Cardiac muscle cell (in vitro differentiated cells and primary cell): ENCODE results near the gene ROR2. TPM values are rescaled to one million over a fixed set of nuclear protein-coding genes. Genes with fewer than 3 reads are reported as not detected.

Experiments used
- DNase-seq, 2 donors: peaks; one replicate each; pipeline versions ENCODE4 v3.0.0 to v3.0.0-alpha.2; 2010 to 2017; ENCODE audit warnings: low read depth in 1 of 2, low spot score in 1 of 2
- H3K27ac ChIP-seq: fragments of 200-600 bp; sonication (generic); 2 replicates; pipeline ENCODE4 v1.5.1; 2016
- H3K27me3 ChIP-seq: fragments of 200-600 bp; sonication (generic); 2 replicates; pipeline ENCODE4 v1.6.0; 2016; ENCODE audit warnings: control low read depth
- H3K36me3 ChIP-seq: fragments of 200-600 bp; sonication (generic); 2 replicates; pipeline ENCODE4 v1.5.1; 2016; ENCODE audit warnings: control low read depth
- H3K4me1 ChIP-seq: fragments of 200-600 bp; sonication (generic); 2 replicates; pipeline ENCODE4 v1.8.1; 2017; ENCODE audit warnings: low read depth, mild to moderate bottlenecking, mixed run types
- H3K4me3 ChIP-seq: fragments of 200-600 bp; sonication (generic); 2 replicates; pipeline ENCODE4 v1.5.1; 2016; ENCODE audit warnings: mild to moderate bottlenecking
- H3K9me3 ChIP-seq: fragments of 200-600 bp; sonication (generic); 2 replicates; pipeline ENCODE4 v1.5.1; 2017; ENCODE audit warnings: low read depth, mild to moderate bottlenecking, control low read depth
- polyA plus RNA-seq: library from polyadenylated mRNA; unstranded; fragments of >200 nt; fragmentation: Nextera tagmentation; extraction: Ambion mirVana; gene quantifications from 2 replicates; pipeline ENCODE4 v1.2.1, GENCODE V29; 2016
- total RNA-seq: library from RNA; depleted of rRNA; stranded (reverse); fragments of >200 nt; gene quantifications from 2 replicates; pipeline ENCODE4 v1.2.3, GENCODE V29; 2016
- TF ChIP-seq, protein P1 (sequence below): IDR thresholded peaks from 2 replicates; pipeline ENCODE4 v1.5.1; 2012; ENCODE audit warnings: low read depth, mild to moderate bottlenecking, low read length

Gene ROR2
- total and polyA plus RNA-seq, 2 experiments from 2014 or later, result 21.5 to 38.6 TPM

DNA sequence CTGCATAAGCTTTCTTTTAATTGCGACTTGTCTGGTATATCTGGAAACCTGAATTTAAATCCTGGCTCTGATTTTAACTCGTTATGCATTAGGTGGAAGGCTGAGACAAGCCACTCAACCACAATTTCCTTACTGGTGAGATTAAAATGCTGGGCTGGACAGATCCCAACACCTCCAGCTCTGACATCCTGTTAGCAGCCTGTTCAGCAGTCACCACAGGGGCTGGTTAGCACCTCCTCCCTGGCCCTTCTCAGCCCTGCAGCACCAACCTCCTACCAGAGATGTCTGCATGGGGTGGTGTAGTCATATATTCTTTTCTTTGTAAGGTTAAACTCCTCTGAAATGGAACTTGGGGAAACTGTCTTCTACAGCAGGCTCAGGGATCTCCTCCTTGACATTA, 369.9 kb downstream of the ROR2 start:
- H3K27ac ChIP-seq, result no peak overlapping the region
- TF ChIP-seq, protein P1, sequence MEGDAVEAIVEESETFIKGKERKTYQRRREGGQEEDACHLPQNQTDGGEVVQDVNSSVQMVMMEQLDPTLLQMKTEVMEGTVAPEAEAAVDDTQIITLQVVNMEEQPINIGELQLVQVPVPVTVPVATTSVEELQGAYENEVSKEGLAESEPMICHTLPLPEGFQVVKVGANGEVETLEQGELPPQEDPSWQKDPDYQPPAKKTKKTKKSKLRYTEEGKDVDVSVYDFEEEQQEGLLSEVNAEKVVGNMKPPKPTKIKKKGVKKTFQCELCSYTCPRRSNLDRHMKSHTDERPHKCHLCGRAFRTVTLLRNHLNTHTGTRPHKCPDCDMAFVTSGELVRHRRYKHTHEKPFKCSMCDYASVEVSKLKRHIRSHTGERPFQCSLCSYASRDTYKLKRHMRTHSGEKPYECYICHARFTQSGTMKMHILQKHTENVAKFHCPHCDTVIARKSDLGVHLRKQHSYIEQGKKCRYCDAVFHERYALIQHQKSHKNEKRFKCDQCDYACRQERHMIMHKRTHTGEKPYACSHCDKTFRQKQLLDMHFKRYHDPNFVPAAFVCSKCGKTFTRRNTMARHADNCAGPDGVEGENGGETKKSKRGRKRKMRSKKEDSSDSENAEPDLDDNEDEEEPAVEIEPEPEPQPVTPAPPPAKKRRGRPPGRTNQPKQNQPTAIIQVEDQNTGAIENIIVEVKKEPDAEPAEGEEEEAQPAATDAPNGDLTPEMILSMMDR, result no peak
- peaks cover 4% of the 10 kb centered on the region for H3K4me1 ChIP-seq
- H3K27me3 ChIP-seq, result no peaks in the 10 kb centered on the region
- no peaks in the 10 kb centered on the region for H3K9me3 ChIP-seq
- no peaks in the 10 kb centered on the region for H3K36me3 ChIP-seq
- peak; percentile 63 to 80 for DNase-seq
- no peak overlapping the region for H3K4me3 ChIP-seq

DNA sequence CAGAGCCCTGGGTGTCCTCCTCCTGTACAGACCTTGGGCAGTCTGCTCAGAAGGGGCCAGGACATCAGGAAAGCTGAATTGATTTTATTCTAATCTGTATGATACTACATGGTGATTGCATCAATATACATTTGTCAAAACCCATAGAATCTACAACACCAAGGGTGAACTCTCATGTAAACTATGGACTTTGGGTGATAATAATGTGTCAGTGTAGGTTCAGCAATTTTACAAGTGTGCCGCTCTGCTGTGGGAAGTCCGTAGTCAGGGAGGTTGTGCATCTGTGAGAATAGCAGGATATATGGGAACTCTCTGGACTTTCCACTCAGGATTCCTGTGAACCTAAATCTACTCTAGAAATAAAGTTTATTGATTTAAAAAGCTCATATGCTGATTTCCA, 371.1 kb downstream of the ROR2 start:
- Histone ChIP-seq H3K36me3 (no peaks in the 10 kb centered on the region), H3K4me3 (no peak overlapping the region), H3K4me1 (peaks cover 4% of the 10 kb centered on the region), H3K27ac (no peak overlapping the region), H3K9me3 (no peaks in the 10 kb centered on the region), H3K27me3 (no peaks in the 10 kb centered on the region)
- TF ChIP-seq, protein P1, result no peak
- DNase-seq, result no peak

DNA sequence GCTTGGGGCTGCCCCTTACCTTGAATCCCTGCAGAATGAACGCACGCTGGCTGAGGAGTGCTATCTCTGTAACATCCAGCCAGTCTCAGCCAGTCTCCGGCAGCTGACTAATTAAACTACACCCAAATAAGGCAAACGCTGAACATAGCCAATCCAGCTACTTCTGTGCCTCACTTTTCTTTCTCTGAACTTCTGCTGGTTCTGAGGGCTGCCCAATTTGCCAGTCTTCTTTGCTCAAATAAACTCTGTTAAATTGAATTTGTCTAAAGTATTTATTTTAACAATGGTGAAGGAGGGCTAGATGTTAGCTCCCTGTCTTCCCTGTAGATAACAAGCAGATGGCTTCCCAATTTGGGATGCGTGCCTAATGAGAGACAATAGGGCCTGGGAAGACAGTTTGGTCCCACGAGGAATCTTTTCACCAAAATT, 372.4 kb downstream of the ROR2 start:
- Histone ChIP-seq H3K4me1 (peaks cover 4% of the 10 kb centered on the region), H3K27me3 (no peaks in the 10 kb centered on the region), H3K4me3 (no peak overlapping the region), H3K9me3 (no peaks in the 10 kb centered on the region), H3K27ac (no peak overlapping the region), H3K36me3 (no peaks in the 10 kb centered on the region)
- peak; percentile 16 to 55 for DNase-seq
- TF ChIP-seq, protein P1, result no peak

DNA sequence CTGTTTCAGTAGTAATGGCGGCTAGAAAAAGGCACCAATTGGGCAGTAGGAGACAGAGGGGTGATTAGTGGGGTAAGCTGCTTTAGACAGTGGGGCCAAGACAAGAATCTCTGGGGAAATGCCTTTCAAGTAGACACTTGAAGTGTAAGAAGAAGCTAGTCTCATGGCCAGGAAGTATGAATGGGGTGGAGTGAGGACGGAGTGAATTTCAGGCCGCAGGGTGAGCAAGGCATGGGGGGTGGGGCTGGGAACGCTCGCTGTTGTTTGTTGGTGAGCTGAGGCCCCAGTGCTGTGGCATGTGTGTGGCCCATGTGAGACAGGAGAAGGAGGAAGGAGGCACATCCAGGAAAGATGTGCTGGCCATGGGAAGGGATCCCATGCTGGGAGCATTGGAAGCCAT, 377.2 kb downstream of the ROR2 start:
- Histone ChIP-seq H3K27me3 (no peaks in the 10 kb centered on the region), H3K36me3 (no peaks in the 10 kb centered on the region), H3K27ac (no peak overlapping the region), H3K9me3 (no peaks in the 10 kb centered on the region), H3K4me3 (no peak overlapping the region), H3K4me1 (peaks cover 4% of the 10 kb centered on the region)
- DNase-seq, result no peak
- TF ChIP-seq, protein P1, result no peak

DNA sequence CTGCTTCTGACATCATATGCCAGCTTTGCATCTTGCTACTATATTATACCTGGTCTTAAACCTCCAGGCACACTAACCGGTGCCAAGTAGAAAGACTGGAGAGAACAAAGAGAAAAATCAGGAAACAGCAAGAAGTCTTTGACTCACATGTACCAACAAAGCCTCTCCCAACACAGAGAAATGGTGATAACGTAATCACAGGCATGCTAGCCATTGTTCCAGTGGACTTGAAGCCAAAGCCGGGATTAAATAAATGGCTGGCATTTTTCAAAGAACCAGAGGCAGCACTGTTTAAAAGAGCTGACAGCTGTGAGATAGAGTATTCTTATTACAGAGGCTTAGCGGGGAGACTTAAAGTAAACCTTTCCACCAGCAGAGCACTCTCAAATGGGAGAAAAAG, 378.0 kb downstream of the ROR2 start:
- H3K36me3 ChIP-seq, result no peaks in the 10 kb centered on the region
- H3K27ac ChIP-seq, result no peak overlapping the region
- DNase-seq, result peak; percentile 42 to 65
- peaks cover under 1% of the 10 kb centered on the region for H3K4me1 ChIP-seq
- no peak overlapping the region for H3K4me3 ChIP-seq
- H3K9me3 ChIP-seq, result no peaks in the 10 kb centered on the region
- H3K27me3 ChIP-seq, result no peaks in the 10 kb centered on the region
- TF ChIP-seq, protein P1, result no peak

DNA sequence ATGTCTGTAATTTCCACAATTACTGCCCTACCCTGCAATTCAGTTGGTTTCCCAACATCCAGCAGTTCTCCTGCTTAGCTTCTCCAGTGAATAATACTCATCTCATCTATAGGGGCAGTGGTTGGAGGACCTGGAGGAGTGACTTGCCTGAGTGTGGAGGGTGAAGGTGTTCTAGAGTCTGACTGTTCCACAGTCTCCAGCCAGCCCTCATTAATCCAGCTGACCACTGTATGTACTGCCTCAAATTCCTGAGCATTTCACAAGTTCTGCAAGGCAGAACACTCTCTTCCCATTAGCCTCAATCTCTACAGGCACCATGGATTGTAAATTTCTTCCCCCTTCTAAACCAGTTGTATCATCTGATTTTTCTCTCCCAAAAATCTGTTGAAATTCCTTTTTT, 379.0 kb downstream of the ROR2 start:
- H3K4me1 ChIP-seq, result no peaks in the 10 kb centered on the region
- H3K36me3 ChIP-seq, result no peaks in the 10 kb centered on the region
- TF ChIP-seq, protein P1, result no peak
- no peak overlapping the region for H3K27ac ChIP-seq
- H3K9me3 ChIP-seq, result no peaks in the 10 kb centered on the region
- DNase-seq, result peak in 1 of 2 donors; percentile 46
- no peaks in the 10 kb centered on the region for H3K27me3 ChIP-seq
- no peak overlapping the region for H3K4me3 ChIP-seq
